ENCODE measurements around the gene SOX5. TPM values are rescaled to one million over a fixed set of nuclear protein-coding genes. Genes with fewer than 3 reads are reported as not detected.

Gene SOX5
- total RNA-seq, 2 experiments from 2014 or later = not detected

DNA sequence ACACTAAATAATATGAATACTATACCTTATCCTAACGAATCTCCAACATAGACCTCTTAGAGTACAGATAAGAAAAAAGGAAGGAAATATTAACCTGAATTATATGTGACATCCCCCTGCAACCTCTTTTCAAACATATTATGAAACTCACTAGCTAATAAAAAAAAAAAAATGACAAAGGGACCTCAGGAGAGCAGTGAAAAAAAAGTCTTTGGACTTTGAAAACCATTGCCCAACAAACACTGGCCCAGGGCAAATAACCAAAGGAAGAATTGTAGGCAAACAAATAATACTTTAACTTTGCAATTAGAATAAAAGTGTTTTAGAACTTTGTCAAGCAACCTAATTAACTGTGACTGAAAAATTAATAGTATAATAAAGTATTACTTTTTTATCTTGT is 7.7 kb downstream of the SOX5 start:
- no peak for DNase-seq
- Mint-ChIP-seq H3K27ac (no peak overlapping the region), H3K36me3 (no peaks in the 10 kb centered on the region), H3K4me1 (no peaks in the 10 kb centered on the region), H3K27me3 (no peaks in the 10 kb centered on the region), H3K4me3 (no peak overlapping the region), H3K9me3 (no peaks in the 10 kb centered on the region)
- POLR2A ChIA-PET = no interaction called here
- no peak for ATAC-seq (ENCODE audit: low read depth)

DNA sequence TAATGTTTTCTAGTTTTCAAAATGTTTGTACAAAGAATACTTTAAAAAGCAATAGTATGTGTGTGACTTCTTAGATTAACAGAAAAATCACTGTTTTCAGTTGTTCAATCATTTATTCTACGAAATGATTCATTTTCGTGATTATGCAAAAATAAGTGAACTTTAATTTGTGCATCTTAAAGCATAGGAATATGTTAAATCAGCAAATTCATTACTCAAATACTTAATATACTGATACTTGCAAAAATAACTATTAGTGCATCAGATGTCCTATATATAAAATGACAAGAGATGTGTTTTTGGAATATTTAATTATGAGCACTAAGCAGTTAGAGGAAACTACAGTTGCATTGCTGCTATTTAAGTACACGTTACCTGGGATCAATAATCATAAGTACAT is 11.0 kb downstream of the SOX5 start:
- POLR2A ChIA-PET = no interaction called here
- H3K9me3 Mint-ChIP-seq = no peaks in the 10 kb centered on the region
- no peaks in the 10 kb centered on the region for H3K4me1 Mint-ChIP-seq

DNA sequence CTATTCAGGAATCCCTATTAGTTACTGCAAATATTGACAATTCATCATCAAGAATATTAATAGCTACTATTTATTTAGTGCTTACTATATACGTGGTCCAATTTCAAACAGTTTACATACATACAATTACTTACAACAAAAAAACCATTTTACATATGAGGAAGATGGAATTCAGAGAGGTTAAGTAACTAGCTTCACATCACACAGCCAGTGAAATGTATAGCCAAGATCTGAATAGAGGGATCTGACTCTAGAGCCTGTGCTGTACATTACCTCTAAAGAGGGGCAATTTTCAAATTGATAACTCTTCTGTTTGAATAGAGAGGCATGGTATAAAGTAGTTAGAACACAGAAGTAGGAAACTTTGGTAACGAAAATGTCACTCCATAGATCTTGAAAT is 18.3 kb downstream of the SOX5 start:
- Mint-ChIP-seq H3K36me3 (no peaks in the 10 kb centered on the region), H3K27ac (no peak overlapping the region), H3K9me3 (no peaks in the 10 kb centered on the region), H3K4me1 (no peaks in the 10 kb centered on the region), H3K27me3 (no peaks in the 10 kb centered on the region), H3K4me3 (no peak overlapping the region)
- DNase-seq (no peak), ATAC-seq (ENCODE audit: low read depth) (no peak)
- POLR2A ChIA-PET = no interaction called here

More for the DNA sequence above, 11.0 kb downstream of the SOX5 start:
- H3K36me3 Mint-ChIP-seq = no peaks in the 10 kb centered on the region
- H3K27me3 Mint-ChIP-seq = no peaks in the 10 kb centered on the region
- H3K27ac Mint-ChIP-seq = no peak overlapping the region
- H3K4me3 Mint-ChIP-seq = no peak overlapping the region
- ATAC-seq (ENCODE audit: low read depth) = no peak
- no peak for DNase-seq

DNA sequence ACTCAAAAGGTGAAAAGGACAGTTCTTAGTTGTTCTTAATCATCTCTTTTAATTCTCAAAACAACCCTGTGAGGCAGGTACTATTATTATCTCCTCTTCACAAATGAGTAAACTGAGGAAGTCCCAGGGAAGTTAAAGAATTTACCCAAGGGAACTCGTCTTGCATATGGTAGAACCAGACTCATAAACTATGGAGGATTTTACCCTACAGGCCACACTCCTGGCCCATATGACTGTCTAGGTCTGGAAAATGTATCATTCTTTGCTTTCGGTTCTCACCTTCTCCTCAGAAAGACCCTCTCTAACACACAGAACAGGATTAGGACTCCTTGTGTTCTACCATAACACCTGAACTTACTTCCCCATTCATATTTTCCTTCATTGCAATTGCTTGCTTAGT is 18.9 kb downstream of the SOX5 start:
- H3K36me3 Mint-ChIP-seq = no peaks in the 10 kb centered on the region
- DNase-seq (no peak), ATAC-seq (ENCODE audit: low read depth) (no peak)
- POLR2A ChIA-PET = no interaction called here
- no peaks in the 10 kb centered on the region for H3K27me3 Mint-ChIP-seq
- H3K9me3 Mint-ChIP-seq = no peaks in the 10 kb centered on the region
- no peak overlapping the region for H3K4me3 Mint-ChIP-seq
- no peak overlapping the region for H3K27ac Mint-ChIP-seq
- no peaks in the 10 kb centered on the region for H3K4me1 Mint-ChIP-seq

- H3K27ac Mint-ChIP-seq = no peak overlapping the region
- no peaks in the 10 kb centered on the region for H3K27me3 Mint-ChIP-seq
- DNase-seq (no peak), ATAC-seq (ENCODE audit: low read depth) (no peak)
- no peaks in the 10 kb centered on the region for H3K9me3 Mint-ChIP-seq
- POLR2A ChIA-PET = no interaction called here
- H3K4me1 Mint-ChIP-seq = no peaks in the 10 kb centered on the region
- H3K36me3 Mint-ChIP-seq = no peaks in the 10 kb centered on the region
- no peak overlapping the region for H3K4me3 Mint-ChIP-seq
Measured at GRCh38 chr12:23929906-23930305, 19.6 kb downstream of the SOX5 start.

DNA sequence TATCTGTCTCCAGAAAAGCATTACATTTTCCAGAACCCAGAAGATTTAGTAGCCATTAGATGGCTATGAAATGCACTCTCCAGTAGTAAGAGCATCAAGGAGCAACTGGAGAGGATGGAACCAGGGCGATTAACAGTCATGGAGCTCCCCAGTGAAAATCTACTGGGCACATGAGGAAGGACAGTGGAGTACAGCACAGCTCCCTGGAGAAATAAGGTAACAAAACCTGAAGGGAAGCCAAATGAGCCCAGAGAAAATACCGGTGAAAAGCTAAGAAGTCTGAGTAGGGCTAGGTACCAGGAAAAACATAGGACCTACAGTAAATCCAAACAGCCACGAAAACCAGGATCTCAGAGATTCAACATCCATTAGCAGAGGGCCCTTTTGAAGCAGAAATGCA is 21.6 kb downstream of the SOX5 start:
- DNase-seq (no peak), ATAC-seq (ENCODE audit: low read depth) (no peak)
- POLR2A ChIA-PET = no interaction called here
- Mint-ChIP-seq H3K4me3 (no peak overlapping the region), H3K27ac (no peak overlapping the region), H3K36me3 (no peaks in the 10 kb centered on the region), H3K27me3 (no peaks in the 10 kb centered on the region), H3K9me3 (no peaks in the 10 kb centered on the region), H3K4me1 (no peaks in the 10 kb centered on the region)

DNA sequence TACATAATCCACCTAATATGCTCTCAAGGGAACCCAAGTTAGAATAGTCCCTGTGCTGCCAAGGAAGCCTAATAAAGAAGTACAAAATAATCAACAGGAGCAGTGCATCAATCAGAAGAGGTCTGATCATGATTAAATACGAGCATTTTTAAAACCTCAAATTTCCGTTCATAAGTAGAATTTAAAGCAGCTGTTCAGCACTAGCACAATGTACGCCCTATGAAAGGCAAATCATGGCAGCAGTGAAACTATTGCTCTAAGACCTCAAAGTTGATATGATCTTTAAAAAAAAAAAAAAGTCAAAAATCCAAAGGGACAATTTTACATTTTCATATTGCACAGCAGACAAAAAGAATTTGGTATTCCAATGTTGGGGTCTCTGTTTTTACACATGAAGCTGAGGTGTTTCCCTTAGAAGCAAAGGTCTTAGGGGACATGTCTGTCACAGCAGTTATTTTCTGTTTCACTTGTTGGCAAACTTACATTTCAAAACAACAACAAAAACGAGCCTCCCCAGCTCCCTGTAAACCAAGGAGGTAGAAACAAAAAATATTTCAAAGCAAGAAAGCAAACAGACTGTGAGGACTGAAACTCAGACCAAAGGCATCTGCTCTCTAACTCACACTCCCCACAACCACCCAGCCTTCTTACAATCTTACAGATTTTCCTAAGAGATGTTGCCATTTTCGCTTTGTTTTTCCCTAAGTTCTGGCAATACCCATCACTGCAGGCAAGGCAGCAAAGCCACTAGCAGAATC is 28.2 kb downstream of the SOX5 start:
- no peak overlapping the region for H3K4me3 Mint-ChIP-seq
- H3K4me1 Mint-ChIP-seq = no peaks in the 10 kb centered on the region
- ATAC-seq (ENCODE audit: low read depth) (no peak), DNase-seq (no peak)
- H3K36me3 Mint-ChIP-seq = no peaks in the 10 kb centered on the region
- H3K27me3 Mint-ChIP-seq = no peaks in the 10 kb centered on the region
- H3K9me3 Mint-ChIP-seq = no peaks in the 10 kb centered on the region
- POLR2A ChIA-PET = no interaction called here
- no peak overlapping the region for H3K27ac Mint-ChIP-seq

DNA sequence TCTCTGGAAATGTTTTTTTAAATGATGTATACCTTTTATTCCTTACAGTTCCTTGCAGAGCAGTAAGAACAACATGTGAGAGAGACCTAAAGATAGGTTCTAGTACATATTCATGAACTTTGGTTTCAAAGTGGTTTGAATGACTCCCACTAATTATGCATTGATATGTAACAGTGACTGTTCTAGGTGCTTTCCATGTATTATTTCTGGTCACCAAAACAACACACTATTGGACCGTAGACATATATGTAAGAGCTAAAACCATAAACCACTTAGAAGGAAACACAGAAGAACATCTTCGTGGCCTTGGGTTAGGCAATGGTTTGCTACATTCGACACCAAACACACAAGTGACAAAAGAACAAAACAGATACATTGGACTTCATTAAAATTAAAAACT is 37.9 kb downstream of the SOX5 start:
- Mint-ChIP-seq H3K27me3 (no peaks in the 10 kb centered on the region), H3K4me1 (no peaks in the 10 kb centered on the region), H3K4me3 (no peak overlapping the region), H3K27ac (no peak overlapping the region), H3K36me3 (no peaks in the 10 kb centered on the region), H3K9me3 (peaks cover 3% of the 10 kb centered on the region)
- POLR2A ChIA-PET = no interaction called here
- ATAC-seq (ENCODE audit: low read depth) (no peak), DNase-seq (no peak)

- POLR2A ChIA-PET = no interaction called here
- Mint-ChIP-seq H3K27ac (no peak overlapping the region), H3K9me3 (peaks cover 3% of the 10 kb centered on the region), H3K27me3 (no peaks in the 10 kb centered on the region), H3K4me3 (no peak overlapping the region), H3K4me1 (no peaks in the 10 kb centered on the region), H3K36me3 (no peaks in the 10 kb centered on the region)
- DNase-seq = no peak
- no peak for ATAC-seq (ENCODE audit: low read depth)
Measured at GRCh38 chr12:23909551-23909950, 39.9 kb downstream of the SOX5 start.

DNA sequence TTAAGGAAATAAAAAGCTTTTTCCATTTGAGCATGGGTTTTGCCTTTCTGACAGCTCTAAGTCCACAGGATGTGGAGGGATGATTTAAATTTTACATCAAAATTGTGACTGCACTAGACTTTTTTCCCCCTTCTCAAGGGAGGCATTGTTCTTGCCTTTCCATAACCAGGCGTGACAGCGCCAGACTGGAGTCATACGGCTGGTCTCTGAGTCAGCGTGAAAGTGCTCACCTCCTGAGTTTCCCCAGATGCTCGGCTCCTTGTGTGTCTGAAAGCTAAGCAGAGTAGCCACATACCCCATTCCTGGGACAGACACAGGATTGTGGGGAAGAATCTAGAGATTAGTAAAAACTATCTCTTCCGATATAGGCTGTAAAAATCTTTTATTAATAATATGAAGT is 43.1 kb downstream of the SOX5 start:
- Mint-ChIP-seq H3K9me3 (peaks cover 2% of the 10 kb centered on the region), H3K4me1 (no peaks in the 10 kb centered on the region), H3K27me3 (no peaks in the 10 kb centered on the region), H3K4me3 (no peak overlapping the region), H3K36me3 (no peaks in the 10 kb centered on the region), H3K27ac (no peak overlapping the region)
- POLR2A ChIA-PET = no interaction called here
- DNase-seq = no peak
- no peak for ATAC-seq (ENCODE audit: low read depth)

DNA sequence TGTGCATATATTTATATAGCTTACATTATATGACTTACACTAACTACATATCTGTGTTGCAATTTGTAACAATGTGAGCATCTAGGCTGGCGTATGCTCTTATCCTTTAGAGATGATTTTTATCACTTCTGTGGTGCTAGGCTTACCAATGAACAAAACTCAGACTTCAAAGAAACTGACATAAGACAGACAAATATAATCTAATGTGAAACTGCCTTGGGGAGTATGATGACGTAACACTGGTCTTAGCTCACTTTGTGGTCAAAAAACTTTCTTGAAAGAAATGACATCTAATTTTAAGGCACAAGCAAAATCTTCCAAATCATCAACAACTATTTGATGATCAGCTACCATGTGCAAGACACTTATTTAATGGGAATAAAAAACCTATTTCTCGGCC is 50.0 kb downstream of the SOX5 start:
- Mint-ChIP-seq H3K36me3 (no peaks in the 10 kb centered on the region), H3K27me3 (no peaks in the 10 kb centered on the region), H3K4me1 (no peaks in the 10 kb centered on the region), H3K27ac (no peak overlapping the region), H3K9me3 (no peaks in the 10 kb centered on the region), H3K4me3 (no peak overlapping the region)
- POLR2A ChIA-PET = no interaction called here
- no peak for DNase-seq
- no peak for ATAC-seq (ENCODE audit: low read depth)

DNA sequence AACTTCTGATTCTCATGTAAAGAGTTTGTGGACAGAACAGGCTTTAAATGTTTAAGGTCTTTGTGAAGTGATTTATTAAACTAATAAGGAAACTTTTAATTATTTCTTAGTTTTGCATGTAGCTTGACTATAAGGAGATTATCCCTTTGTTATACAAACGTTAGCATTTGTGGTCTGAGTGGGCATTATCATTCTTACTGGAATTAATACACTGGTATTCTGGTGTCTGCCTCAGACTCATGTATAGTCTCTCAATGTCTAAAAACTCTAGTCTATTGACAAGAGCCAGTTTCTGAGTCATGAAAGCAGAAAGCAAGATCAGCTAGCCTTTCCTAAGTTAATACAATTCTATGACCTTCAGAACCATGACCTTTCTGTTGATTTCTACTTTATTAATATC is 51.3 kb downstream of the SOX5 start:
- DNase-seq (no peak), ATAC-seq (ENCODE audit: low read depth) (no peak)
- no peaks in the 10 kb centered on the region for H3K4me1 Mint-ChIP-seq
- no peaks in the 10 kb centered on the region for H3K9me3 Mint-ChIP-seq
- no peaks in the 10 kb centered on the region for H3K36me3 Mint-ChIP-seq
- POLR2A ChIA-PET = no interaction called here
- H3K27ac Mint-ChIP-seq = no peak overlapping the region
- no peak overlapping the region for H3K4me3 Mint-ChIP-seq
- H3K27me3 Mint-ChIP-seq = no peaks in the 10 kb centered on the region

DNA sequence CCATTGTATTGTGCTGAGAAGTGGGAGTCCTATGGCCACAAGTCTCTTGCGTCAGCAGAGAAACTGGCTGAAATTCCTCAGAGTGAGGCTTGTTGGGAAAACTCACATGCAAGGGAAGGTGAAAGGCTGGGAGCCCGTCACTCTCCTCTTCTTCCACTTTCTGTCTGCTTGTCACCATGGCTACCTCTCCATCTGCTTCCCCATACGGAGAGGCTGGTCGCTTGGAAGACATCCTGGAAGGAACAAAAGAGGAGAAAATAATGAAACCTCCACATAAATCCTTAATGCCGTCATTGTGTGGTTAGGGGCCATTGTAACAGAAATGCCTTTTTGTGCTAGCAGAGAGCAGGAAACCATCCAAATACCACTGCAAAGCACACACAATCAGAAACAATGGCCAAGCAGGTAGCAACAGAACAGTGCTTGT is 53.7 kb downstream of the SOX5 start:
- POLR2A ChIA-PET = no interaction called here
- H3K27me3 Mint-ChIP-seq = no peaks in the 10 kb centered on the region
- no peaks in the 10 kb centered on the region for H3K4me1 Mint-ChIP-seq
- DNase-seq (no peak), ATAC-seq (ENCODE audit: low read depth) (no peak)
- H3K27ac Mint-ChIP-seq = no peak overlapping the region
- no peaks in the 10 kb centered on the region for H3K9me3 Mint-ChIP-seq
- H3K36me3 Mint-ChIP-seq = no peaks in the 10 kb centered on the region
- H3K4me3 Mint-ChIP-seq = no peak overlapping the region

GRCh38 chr12:23893611-23894010 is 55.9 kb downstream of the SOX5 start:
- POLR2A ChIA-PET = no interaction called here
- Mint-ChIP-seq H3K27me3 (no peaks in the 10 kb centered on the region), H3K4me1 (no peaks in the 10 kb centered on the region), H3K36me3 (no peaks in the 10 kb centered on the region), H3K9me3 (no peaks in the 10 kb centered on the region), H3K27ac (no peak overlapping the region), H3K4me3 (no peak overlapping the region)
- no peak for ATAC-seq (ENCODE audit: low read depth)
- no peak for DNase-seq

DNA sequence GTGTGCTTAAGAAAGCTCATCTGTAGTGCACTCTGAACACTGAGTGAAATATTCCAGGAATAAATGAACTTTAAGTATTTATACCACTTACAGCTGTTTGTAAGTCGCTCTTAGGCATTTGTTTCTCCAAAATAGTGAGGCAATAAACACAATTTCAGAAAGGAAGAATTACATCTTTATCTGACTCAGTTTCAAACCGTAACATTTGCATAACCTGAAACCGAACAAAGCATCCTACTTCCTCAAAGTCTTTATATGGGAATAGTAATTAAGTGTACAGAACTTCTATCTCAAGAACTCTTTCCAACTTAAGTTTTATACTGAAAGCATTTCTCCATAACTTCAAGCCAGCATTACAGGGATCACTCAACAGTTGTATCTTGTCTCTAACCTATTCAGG is 58.4 kb downstream of the SOX5 start:
- Mint-ChIP-seq H3K4me3 (no peak overlapping the region), H3K9me3 (no peaks in the 10 kb centered on the region), H3K4me1 (no peaks in the 10 kb centered on the region)

More for the DNA sequence above, 58.4 kb downstream of the SOX5 start:
- Mint-ChIP-seq H3K27me3 (no peaks in the 10 kb centered on the region), H3K27ac (no peak overlapping the region), H3K36me3 (no peaks in the 10 kb centered on the region)
- ATAC-seq (ENCODE audit: low read depth) (no peak), DNase-seq (no peak)
- POLR2A ChIA-PET = no interaction called here

Measured in activated naive CD8-positive, alpha-beta T cell treated with anti-CD3 and anti-CD28 coated beads, Interleukin-2, amount 10 ng/mL, durations not matched to agents 7 days and 5 days (primary cell).